HL-60 (cell line): Measurements from ENCODE around the gene DAB2.

Experiments
- DNase-seq, 2 experiments: peaks; one replicate each; pipeline ENCODE4 v3.0.0-alpha.2; 2010 to 2020; ENCODE audit warnings: low read depth in 1 of 2, low spot score in 1 of 2
- H3K27ac ChIP-seq: fragments of 250-450 bp; sonication (Bioruptor Pico); replicated peaks from 2 replicates; pipeline ENCODE4 v1.5.1; 2020; ENCODE audit warnings: mild to moderate bottlenecking, moderate library complexity
- H3K27me3 ChIP-seq: fragments of 250-450 bp; sonication (Bioruptor Pico); 2 replicates; pipeline ENCODE4 v1.5.1; 2021; ENCODE audit warnings: mild to moderate bottlenecking, moderate library complexity; ENCODE audit not compliant: insufficient read depth, poor library complexity, severe bottlenecking
- H3K4me3 ChIP-seq: replicated peaks from 2 replicates; pipeline ENCODE4 v1.5.1; 2011; ENCODE audit warnings: mild to moderate bottlenecking, control low read depth, low read length; ENCODE audit not compliant: insufficient read depth
- GABPA ChIP-seq: IDR thresholded peaks from 2 replicates; pipeline ENCODE4 v1.6.1; 2012; ENCODE audit warnings: low read depth
- POLR2AphosphoS5 ChIP-seq: IDR thresholded peaks from 2 replicates; pipeline ENCODE4 v1.6.1; 2012; ENCODE audit warnings: low read depth
- SPI1 ChIP-seq: IDR thresholded peaks from 2 replicates; pipeline ENCODE4 v1.6.1; 2012; ENCODE audit warnings: low read depth, mild to moderate bottlenecking, borderline replicate concordance
- TF ChIP-seq, protein P1 (sequence below): IDR thresholded peaks from 2 replicates; pipeline ENCODE4 v1.6.1; 2012; ENCODE audit warnings: low read depth; ENCODE audit not compliant: insufficient replicate concordance
- TF ChIP-seq, protein P2 (sequence below): IDR thresholded peaks from one replicate; pipeline ENCODE4 v1.5.1; 2011; ENCODE audit warnings: low read length, control low read depth, inconsistent platforms; ENCODE audit not compliant: insufficient read depth

DAB2 gene

DNA sequence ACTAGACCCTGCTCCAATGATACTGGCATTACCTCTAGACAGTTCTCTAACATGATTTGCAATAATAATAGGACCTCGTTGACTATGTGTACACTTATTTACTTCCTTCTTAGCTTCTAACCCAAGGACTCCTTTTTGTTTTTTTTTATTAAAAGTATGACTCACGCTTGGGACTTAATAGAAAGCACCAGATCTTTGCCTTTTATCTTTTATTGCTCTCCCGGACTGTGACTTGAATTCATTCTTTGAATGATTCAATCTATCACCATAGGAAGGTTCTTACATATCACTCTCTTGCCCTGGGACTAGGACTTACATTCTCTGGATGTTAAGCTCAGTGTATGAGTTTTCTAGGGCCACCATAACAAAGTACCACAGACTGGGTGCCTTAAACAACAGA is 69.5 kb downstream of the DAB2 start:
- no peak overlapping the region for H3K4me3 ChIP-seq
- no peaks in the 10 kb centered on the region for H3K27me3 ChIP-seq
- H3K27ac ChIP-seq = no peak overlapping the region
- TF ChIP-seq, protein P1, sequence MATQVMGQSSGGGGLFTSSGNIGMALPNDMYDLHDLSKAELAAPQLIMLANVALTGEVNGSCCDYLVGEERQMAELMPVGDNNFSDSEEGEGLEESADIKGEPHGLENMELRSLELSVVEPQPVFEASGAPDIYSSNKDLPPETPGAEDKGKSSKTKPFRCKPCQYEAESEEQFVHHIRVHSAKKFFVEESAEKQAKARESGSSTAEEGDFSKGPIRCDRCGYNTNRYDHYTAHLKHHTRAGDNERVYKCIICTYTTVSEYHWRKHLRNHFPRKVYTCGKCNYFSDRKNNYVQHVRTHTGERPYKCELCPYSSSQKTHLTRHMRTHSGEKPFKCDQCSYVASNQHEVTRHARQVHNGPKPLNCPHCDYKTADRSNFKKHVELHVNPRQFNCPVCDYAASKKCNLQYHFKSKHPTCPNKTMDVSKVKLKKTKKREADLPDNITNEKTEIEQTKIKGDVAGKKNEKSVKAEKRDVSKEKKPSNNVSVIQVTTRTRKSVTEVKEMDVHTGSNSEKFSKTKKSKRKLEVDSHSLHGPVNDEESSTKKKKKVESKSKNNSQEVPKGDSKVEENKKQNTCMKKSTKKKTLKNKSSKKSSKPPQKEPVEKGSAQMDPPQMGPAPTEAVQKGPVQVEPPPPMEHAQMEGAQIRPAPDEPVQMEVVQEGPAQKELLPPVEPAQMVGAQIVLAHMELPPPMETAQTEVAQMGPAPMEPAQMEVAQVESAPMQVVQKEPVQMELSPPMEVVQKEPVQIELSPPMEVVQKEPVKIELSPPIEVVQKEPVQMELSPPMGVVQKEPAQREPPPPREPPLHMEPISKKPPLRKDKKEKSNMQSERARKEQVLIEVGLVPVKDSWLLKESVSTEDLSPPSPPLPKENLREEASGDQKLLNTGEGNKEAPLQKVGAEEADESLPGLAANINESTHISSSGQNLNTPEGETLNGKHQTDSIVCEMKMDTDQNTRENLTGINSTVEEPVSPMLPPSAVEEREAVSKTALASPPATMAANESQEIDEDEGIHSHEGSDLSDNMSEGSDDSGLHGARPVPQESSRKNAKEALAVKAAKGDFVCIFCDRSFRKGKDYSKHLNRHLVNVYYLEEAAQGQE = no peak
- TF ChIP-seq GABPA = no peak
- TF ChIP-seq, protein P2, sequence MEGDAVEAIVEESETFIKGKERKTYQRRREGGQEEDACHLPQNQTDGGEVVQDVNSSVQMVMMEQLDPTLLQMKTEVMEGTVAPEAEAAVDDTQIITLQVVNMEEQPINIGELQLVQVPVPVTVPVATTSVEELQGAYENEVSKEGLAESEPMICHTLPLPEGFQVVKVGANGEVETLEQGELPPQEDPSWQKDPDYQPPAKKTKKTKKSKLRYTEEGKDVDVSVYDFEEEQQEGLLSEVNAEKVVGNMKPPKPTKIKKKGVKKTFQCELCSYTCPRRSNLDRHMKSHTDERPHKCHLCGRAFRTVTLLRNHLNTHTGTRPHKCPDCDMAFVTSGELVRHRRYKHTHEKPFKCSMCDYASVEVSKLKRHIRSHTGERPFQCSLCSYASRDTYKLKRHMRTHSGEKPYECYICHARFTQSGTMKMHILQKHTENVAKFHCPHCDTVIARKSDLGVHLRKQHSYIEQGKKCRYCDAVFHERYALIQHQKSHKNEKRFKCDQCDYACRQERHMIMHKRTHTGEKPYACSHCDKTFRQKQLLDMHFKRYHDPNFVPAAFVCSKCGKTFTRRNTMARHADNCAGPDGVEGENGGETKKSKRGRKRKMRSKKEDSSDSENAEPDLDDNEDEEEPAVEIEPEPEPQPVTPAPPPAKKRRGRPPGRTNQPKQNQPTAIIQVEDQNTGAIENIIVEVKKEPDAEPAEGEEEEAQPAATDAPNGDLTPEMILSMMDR = no peak
- TF ChIP-seq POLR2AphosphoS5 = no peak
- TF ChIP-seq SPI1 = no peak
- DNase-seq = no peak

DNA sequence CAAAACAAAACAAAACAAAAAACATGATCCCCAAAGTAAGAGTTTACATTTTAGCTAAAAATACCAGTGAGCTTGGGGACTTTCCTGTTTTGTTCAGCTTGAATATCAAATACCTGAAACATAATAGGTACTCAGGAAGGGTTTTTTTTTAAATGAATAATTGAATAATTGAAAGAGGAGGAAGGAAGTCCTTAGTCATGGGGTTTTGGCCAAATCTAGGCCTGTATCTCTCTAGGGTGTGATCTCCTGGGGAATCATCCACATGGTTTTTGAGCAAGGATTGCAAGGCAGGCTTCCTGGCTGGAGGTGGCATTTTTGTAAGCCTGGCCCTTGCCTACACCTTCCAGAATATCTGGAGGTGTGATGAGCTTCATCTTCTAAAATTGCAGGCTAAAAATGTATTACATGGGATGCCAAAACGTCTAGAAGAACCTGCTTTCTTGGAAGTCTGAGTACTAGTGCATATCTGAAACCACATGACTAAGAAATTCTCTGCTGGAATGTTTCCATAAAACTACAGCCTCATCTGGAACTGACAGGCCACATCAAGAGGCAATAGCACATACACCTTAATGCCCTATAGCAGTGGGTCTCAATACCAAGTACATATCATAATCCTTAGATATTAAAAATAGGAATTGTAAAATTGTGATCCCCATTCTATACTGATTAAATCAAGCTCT is 70.9 kb downstream of the DAB2 start:
- no peak for DNase-seq
- H3K27me3 ChIP-seq = no peaks in the 10 kb centered on the region
- H3K27ac ChIP-seq = no peak overlapping the region
- H3K4me3 ChIP-seq = no peak overlapping the region
- TF ChIP-seq SPI1 = no peak
- TF ChIP-seq, protein P1 = no peak

DNA sequence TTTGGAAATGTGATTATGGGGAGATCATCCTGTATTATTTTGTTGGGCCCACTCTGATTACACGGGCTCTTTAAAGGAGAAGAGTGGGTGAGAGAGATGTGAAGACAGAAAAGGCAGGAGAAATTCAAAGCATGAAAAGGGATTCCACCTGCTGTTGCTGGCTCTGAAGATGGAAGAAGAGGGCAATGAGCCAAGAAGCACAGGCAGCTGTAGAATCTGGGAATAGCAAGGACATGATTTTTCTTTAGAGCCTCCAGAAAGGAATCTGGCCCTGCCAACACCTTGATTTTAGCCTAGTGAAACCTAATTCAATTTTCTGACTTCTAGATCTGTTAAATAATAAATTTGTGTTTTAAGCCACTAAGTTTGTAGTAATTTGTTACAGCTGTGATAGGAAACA is 71.8 kb downstream of the DAB2 start:
- no peak for TF ChIP-seq POLR2AphosphoS5
- TF ChIP-seq SPI1 = no peak
- TF ChIP-seq, protein P1 = no peak
- no peak for TF ChIP-seq GABPA
- TF ChIP-seq, protein P2 = no peak
- DNase-seq = no peak
- Histone ChIP-seq H3K27me3 (no peaks in the 10 kb centered on the region), H3K27ac (no peak overlapping the region), H3K4me3 (no peak overlapping the region)
